GM12891 (cell line): ENCODE results near the gene CARD10.
A peak's percentile ranks its signal among the peaks of the same experiment; 100 is the strongest.
"Not testable (repeated sequence)": the region's sequence is repeated elsewhere in the genome, so short reads cannot be mapped to it uniquely, and the experiment has no call there.

Experiments
- DNase-seq: peaks from one replicate; pipeline ENCODE4 v3.0.0; 2011; ENCODE audit warnings: low spot score; ENCODE audit not compliant: insufficient read length
- FAIRE-seq: peaks from 2 replicates; lab custom pipeline; 2011; peaks lifted over from hg19 to GRCh38; lab: Jason Lieb, UNC
- PAX5 ChIP-seq: IDR thresholded peaks from 2 replicates; pipeline ENCODE4 v1.6.1; 2011; ENCODE audit warnings: low read length, moderate library complexity, mild to moderate bottlenecking; ENCODE audit not compliant: insufficient read depth, severe bottlenecking
- POLR2A ChIP-seq: IDR thresholded peaks from 2 replicates; pipeline ENCODE4 v1.6.1; 2011; ENCODE audit warnings: low read depth, low read length, control low read depth
- POLR2AphosphoS5 ChIP-seq: IDR thresholded peaks from 2 replicates; pipeline ENCODE4 v1.6.1; 2011; ENCODE audit warnings: low read depth, low read length, control low read depth
- POU2F2 ChIP-seq: IDR thresholded peaks from 2 replicates; pipeline ENCODE4 v1.6.1; 2011; ENCODE audit warnings: low read depth, mild to moderate bottlenecking, control low read depth, low read length, moderate library complexity
- SPI1 ChIP-seq: IDR thresholded peaks from 2 replicates; pipeline ENCODE4 v1.6.1; 2011; ENCODE audit warnings: low read depth, low read length, control low read depth
- TAF1 ChIP-seq: IDR thresholded peaks from 2 replicates; pipeline ENCODE4 v1.6.1; 2011; ENCODE audit warnings: low read depth, low read length, control low read depth

CARD10 gene

GRCh38 chr22:37529652-37530345 is 10.6 kb upstream of the CARD10 start:
- no peak for DNase-seq
- FAIRE-seq: peak; percentile 52
- TF ChIP-seq SPI1 (no peak), PAX5 (no peak), POU2F2 (no peak), POLR2A (no peak), TAF1 (no peak), POLR2AphosphoS5 (no peak)

- FAIRE-seq, DNase-seq: not testable (repeated sequence)
These were observed 8.7 kb upstream of the CARD10 start for GRCh38 chr22:37527952-37528351.

GRCh38 chr22:37527081-37527752 is 8.0 kb upstream of the CARD10 start:
- FAIRE-seq, DNase-seq: not testable (repeated sequence)

GRCh38 chr22:37526376-37526775 is 7.2 kb upstream of the CARD10 start:
- DNase-seq (no peak), FAIRE-seq (no peak)
- no peak for TF ChIP-seq PAX5
- TF ChIP-seq POU2F2: no peak
- TF ChIP-seq SPI1: no peak
- TF ChIP-seq POLR2AphosphoS5: no peak
- no peak for TF ChIP-seq POLR2A
- no peak for TF ChIP-seq TAF1

- DNase-seq (no peak), FAIRE-seq (no peak)
- TF ChIP-seq SPI1: no peak
- no peak for TF ChIP-seq PAX5
- TF ChIP-seq POLR2A: no peak
- TF ChIP-seq POLR2AphosphoS5: no peak
- TF ChIP-seq POU2F2: no peak
- no peak for TF ChIP-seq TAF1
These were observed 6.6 kb upstream of the CARD10 start for GRCh38 chr22:37525746-37526350.

GRCh38 chr22:37525073-37525745 is 6.0 kb upstream of the CARD10 start:
- FAIRE-seq (no peak), DNase-seq (no peak)
- no peak for TF ChIP-seq POLR2AphosphoS5
- TF ChIP-seq SPI1: no peak
- no peak for TF ChIP-seq PAX5
- TF ChIP-seq POLR2A: no peak
- no peak for TF ChIP-seq TAF1
- TF ChIP-seq POU2F2: no peak

GRCh38 chr22:37522482-37522881 is 3.3 kb upstream of the CARD10 start:
- TF ChIP-seq POU2F2: no peak
- no peak for TF ChIP-seq POLR2AphosphoS5
- TF ChIP-seq TAF1: no peak
- TF ChIP-seq SPI1: no peak
- TF ChIP-seq PAX5: no peak
- no peak for TF ChIP-seq POLR2A
- no peak for FAIRE-seq
- DNase-seq: no peak

GRCh38 chr22:37521236-37521739 is 2.1 kb upstream of the CARD10 start:
- FAIRE-seq: no peak
- TF ChIP-seq PAX5: no peak
- no peak for TF ChIP-seq POU2F2
- no peak for TF ChIP-seq TAF1
- TF ChIP-seq POLR2AphosphoS5: no peak
- no peak for TF ChIP-seq SPI1
- no peak for TF ChIP-seq POLR2A
- no peak for DNase-seq

- DNase-seq (no peak), FAIRE-seq (no peak)
- TF ChIP-seq TAF1: no peak
- TF ChIP-seq POU2F2: no peak
- no peak for TF ChIP-seq POLR2AphosphoS5
- TF ChIP-seq SPI1: no peak
- TF ChIP-seq PAX5: no peak
- TF ChIP-seq POLR2A: no peak
These were observed 1.6 kb upstream of the CARD10 start for GRCh38 chr22:37520776-37521191.
